PC-9 (cell line): Measurements from ENCODE around the gene SERINC5.

Experiments
- EZH2 ChIP-seq: fragments of 200-600 bp; sonication (generic); IDR thresholded peaks from 2 replicates; pipeline ENCODE4 v1.8.0; 2017; ENCODE audit warnings: antibody characterized with exemption, low read depth
- TF ChIP-seq, protein P1 (sequence below): fragments of 200-600 bp; sonication (generic); conservative IDR thresholded peaks from 2 replicates; pipeline ENCODE4 v1.6.1; 2017; ENCODE audit warnings: mixed run types, antibody characterized with exemption, mild to moderate bottlenecking, moderate library complexity

DNA sequence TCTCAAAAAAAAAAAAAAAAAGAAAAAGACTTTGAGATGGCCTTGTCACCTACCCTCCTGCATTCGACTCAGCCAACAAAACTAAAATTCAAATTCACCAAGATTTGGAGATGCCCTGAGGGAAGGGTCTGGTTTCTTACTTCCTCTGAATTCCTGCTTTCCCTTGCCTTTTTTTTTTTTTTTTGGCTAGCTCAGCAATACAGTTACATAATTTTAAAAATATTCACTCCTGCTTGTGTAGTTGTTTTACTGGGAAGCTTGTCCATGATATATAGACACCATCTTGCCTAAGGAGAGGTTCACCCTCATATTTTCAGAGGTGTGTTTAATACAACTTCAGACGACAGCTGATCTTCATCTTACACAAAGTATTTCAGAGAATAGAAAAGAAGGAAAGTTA lies 21.3 kb upstream of the SERINC5 start:
- TF ChIP-seq, protein P1, sequence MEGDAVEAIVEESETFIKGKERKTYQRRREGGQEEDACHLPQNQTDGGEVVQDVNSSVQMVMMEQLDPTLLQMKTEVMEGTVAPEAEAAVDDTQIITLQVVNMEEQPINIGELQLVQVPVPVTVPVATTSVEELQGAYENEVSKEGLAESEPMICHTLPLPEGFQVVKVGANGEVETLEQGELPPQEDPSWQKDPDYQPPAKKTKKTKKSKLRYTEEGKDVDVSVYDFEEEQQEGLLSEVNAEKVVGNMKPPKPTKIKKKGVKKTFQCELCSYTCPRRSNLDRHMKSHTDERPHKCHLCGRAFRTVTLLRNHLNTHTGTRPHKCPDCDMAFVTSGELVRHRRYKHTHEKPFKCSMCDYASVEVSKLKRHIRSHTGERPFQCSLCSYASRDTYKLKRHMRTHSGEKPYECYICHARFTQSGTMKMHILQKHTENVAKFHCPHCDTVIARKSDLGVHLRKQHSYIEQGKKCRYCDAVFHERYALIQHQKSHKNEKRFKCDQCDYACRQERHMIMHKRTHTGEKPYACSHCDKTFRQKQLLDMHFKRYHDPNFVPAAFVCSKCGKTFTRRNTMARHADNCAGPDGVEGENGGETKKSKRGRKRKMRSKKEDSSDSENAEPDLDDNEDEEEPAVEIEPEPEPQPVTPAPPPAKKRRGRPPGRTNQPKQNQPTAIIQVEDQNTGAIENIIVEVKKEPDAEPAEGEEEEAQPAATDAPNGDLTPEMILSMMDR, result no peak
- no peak for TF ChIP-seq EZH2
